ENCODE measurements around the gene ZNF341. TPM values are rescaled to one million over a fixed set of nuclear protein-coding genes. Genes with fewer than 3 reads are reported as not detected.

The ZNF341 gene
- 2.3 and 2.5 TPM in 2 replicates for total RNA-seq (2014; rRNA removed; shearing (Covaris generic))
- polyA plus RNA-seq (2016; fragmentation: Nextera tagmentation; extraction: Ambion mirVana) = 2.8 and 2.9 TPM in 2 replicates

- Histone ChIP-seq H3K9me2 (ENCODE audit: insufficient read depth) (no peaks in the 10 kb centered on the region), H3K4me1 (ENCODE audit: insufficient read depth) (peaks cover 16% of the 10 kb centered on the region), H2AFZ (peak within 1 kb of the TSS; percentile 97), H3K4me2 (ENCODE audit: unreplicated experiment) (peak within 1 kb of the TSS; percentile 91), H3F3A (ENCODE audit: insufficient read depth) (0 out of 2 replicates have a peak, but pooled peaks cover 4% of the 10 kb centered on the region), H3K36me3 (ENCODE audit: low read depth) (0 out of 2 replicates have a peak, but pooled peaks cover 4% of the 10 kb centered on the region), H3K79me2 (ENCODE audit: insufficient read depth) (peaks cover 16% of the 10 kb centered on the region), H4K20me1 (ENCODE audit: insufficient read depth) (no peaks in the 10 kb centered on the region), H3K4me3 (peak within 1 kb of the TSS; percentile 81), H3K27me3 (replicated peaks; ENCODE audit: insufficient read depth) (no peaks in the 10 kb centered on the region), H3K27ac (peak within 1 kb of the TSS; percentile 54), H3K9me3 (ENCODE audit: low read depth) (no peaks in the 10 kb centered on the region), H3K9ac (peak within 1 kb of the TSS; percentile 82)
- 6 to 8% methylated on average over 30 to 56 of the region's 57 CpGs for whole genome bisulfite sequencing, 2 experiments (ENCODE audit: low coverage in 1 of 2, low lambda C conversion rate in 2 of 2, missing lambda C conversion rate in 2 of 2)
- peak; percentile 94 for DNase-seq
- TF ChIP-seq EZH2phosphoT487 (IDR thresholded peaks at IDR 0.05; ENCODE audit: insufficient read depth, low read depth) = no peak
- TF ChIP-seq EZH2 (IDR thresholded peaks at IDR 0.05; ENCODE audit: insufficient read depth, poor library complexity, severe bottlenecking) = no peak
- in situ Hi-C loops (cut with MboI) = no loop called here
Measured at GRCh38 chr20:33731693-33732165, at the start of gene ZNF341. ZNF341 (plus strand) TSS chr20:33731996; CDS start chr20:33732022, 26 bp downstream.

- peaks cover 22% of the 10 kb centered on the region for H3K79me2 ChIP-seq (ENCODE audit: insufficient read depth)
- peak overlapping the region; percentile 66 for H3K9ac ChIP-seq
- H3F3A ChIP-seq (ENCODE audit: insufficient read depth) = no peaks in the 10 kb centered on the region; the same call in 1 of the 2 replicates
- no peaks in the 10 kb centered on the region for H3K9me3 ChIP-seq (ENCODE audit: low read depth)
- H2AFZ ChIP-seq = peak overlapping the region; percentile 71; the same call in 1 of the 2 replicates
- H3K4me1 ChIP-seq (ENCODE audit: insufficient read depth) = peaks cover 12% of the 10 kb centered on the region
- no peak for DNase-seq
- no peaks in the 10 kb centered on the region for H3K9me2 ChIP-seq (ENCODE audit: insufficient read depth)
- peak overlapping the region; percentile 71 for H3K4me3 ChIP-seq
- no peak for TF ChIP-seq EZH2phosphoT487 (IDR thresholded peaks at IDR 0.05; ENCODE audit: insufficient read depth, low read depth)
- no peak for TF ChIP-seq EZH2 (IDR thresholded peaks at IDR 0.05; ENCODE audit: insufficient read depth, poor library complexity, severe bottlenecking)
- 46 to 50% methylated on average over 10 of the region's 10 CpGs for WGBS, 2 experiments (ENCODE audit: low coverage in 1 of 2, low lambda C conversion rate in 2 of 2, missing lambda C conversion rate in 2 of 2)
- no peaks in the 10 kb centered on the region for H3K27me3 ChIP-seq (replicated peaks; ENCODE audit: insufficient read depth)
- in situ Hi-C loops (cut with MboI) = no loop called here
- peak overlapping the region; percentile 62 for H3K4me2 ChIP-seq (ENCODE audit: unreplicated experiment)
- H4K20me1 ChIP-seq (ENCODE audit: insufficient read depth) = no peaks in the 10 kb centered on the region
- no peaks in the 10 kb centered on the region for H3K36me3 ChIP-seq (ENCODE audit: low read depth)
- H3K27ac ChIP-seq = no peak overlapping the region
Measured at GRCh38 chr20:33684533-33685327, 47.1 kb upstream of the ZNF341 start.

- no peaks in the 10 kb centered on the region for H3K36me3 ChIP-seq (ENCODE audit: low read depth)
- H3K27ac ChIP-seq = peak overlapping the region; percentile 30; the same call in 1 of the 2 replicates
- H4K20me1 ChIP-seq (ENCODE audit: insufficient read depth) = no peaks in the 10 kb centered on the region
- H3K4me1 ChIP-seq (ENCODE audit: insufficient read depth) = peaks cover 12% of the 10 kb centered on the region
- H3K9me2 ChIP-seq (ENCODE audit: insufficient read depth) = no peaks in the 10 kb centered on the region
- H3K4me3 ChIP-seq = peak overlapping the region; percentile 71
- peaks cover 22% of the 10 kb centered on the region for H3K79me2 ChIP-seq (ENCODE audit: insufficient read depth)
- DNase-seq = peak; percentile 60
- H3K4me2 ChIP-seq (ENCODE audit: unreplicated experiment) = peak overlapping the region; percentile 62
- no peaks in the 10 kb centered on the region; the same call in 1 of the 2 replicates for H3F3A ChIP-seq (ENCODE audit: insufficient read depth)
- no peaks in the 10 kb centered on the region for H3K27me3 ChIP-seq (replicated peaks; ENCODE audit: insufficient read depth)
- peak overlapping the region; percentile 71 for H2AFZ ChIP-seq
- no peak for TF ChIP-seq EZH2 (IDR thresholded peaks at IDR 0.05; ENCODE audit: insufficient read depth, poor library complexity, severe bottlenecking)
- no peak for TF ChIP-seq EZH2phosphoT487 (IDR thresholded peaks at IDR 0.05; ENCODE audit: insufficient read depth, low read depth)
- no peaks in the 10 kb centered on the region for H3K9me3 ChIP-seq (ENCODE audit: low read depth)
- in situ Hi-C loops (cut with MboI) = no loop called here
- H3K9ac ChIP-seq = peak overlapping the region; percentile 66
- 4 to 5% methylated on average over 23 to 26 of the region's 53 CpGs for WGBS, 2 experiments (ENCODE audit: low coverage in 1 of 2, low lambda C conversion rate in 2 of 2, missing lambda C conversion rate in 2 of 2)
Measured at GRCh38 chr20:33685328-33686099, 46.3 kb upstream of the ZNF341 start.
